Ishikawa (cell line): ENCODE results near the gene UNC79.

ENCODE experiments used
- CEBPB ChIP-seq: IDR thresholded peaks from 2 replicates; pipeline ENCODE4 v1.6.1; 2012
- FOXM1 ChIP-seq: IDR thresholded peaks from 2 replicates; pipeline ENCODE4 v1.6.1; 2012; ENCODE audit warnings: low read depth, borderline replicate concordance
- RAD21 ChIP-seq: IDR thresholded peaks from 2 replicates; pipeline ENCODE4 v1.6.1; 2012; ENCODE audit warnings: low read depth
- USF1 ChIP-seq: IDR thresholded peaks from 2 replicates; pipeline ENCODE4 v1.6.1; 2012
- YY1 ChIP-seq: IDR thresholded peaks from 2 replicates; pipeline ENCODE4 v1.6.1; 2012; ENCODE audit warnings: low read depth

- TF ChIP-seq YY1, result no peak
- TF ChIP-seq USF1, result no peak
- TF ChIP-seq CEBPB, result no peak
- TF ChIP-seq RAD21, result no peak
- TF ChIP-seq FOXM1, result no peak
Measured at GRCh38 chr14:93725002-93725582, 294.4 kb downstream of the UNC79 start.
